GM19193 (cell line): Measurements from ENCODE around the gene TMC1.
"Not testable (repeated sequence)": the region's sequence is repeated elsewhere in the genome, so short reads cannot be mapped to it uniquely, and the experiment has no call there.

Experiments used
- POLR2A ChIP-seq: IDR thresholded peaks from 4 replicates; pipeline ENCODE4 v1.6.1; 2011; ENCODE audit not compliant: insufficient read depth, insufficient read length; ENCODE audit errors: extremely low read depth

Gene TMC1

GRCh38 chr9:72521416-72521815 lies at the start of gene TMC1:
Gene TMC1 (plus strand): TSS chr9:72521608. CDS start chr9:72648649, 127,041 bp downstream.
- not testable (repeated sequence) for TF ChIP-seq POLR2A

GRCh38 chr9:72473474-72474261 lies 47.7 kb upstream of the TMC1 start:
- TF ChIP-seq POLR2A: no peak

GRCh38 chr9:72474676-72475075 lies 46.7 kb upstream of the TMC1 start:
- TF ChIP-seq POLR2A: no peak

- TF ChIP-seq POLR2A: no peak
Measured at GRCh38 chr9:72476100-72476499, 45.3 kb upstream of the TMC1 start.

DNA sequence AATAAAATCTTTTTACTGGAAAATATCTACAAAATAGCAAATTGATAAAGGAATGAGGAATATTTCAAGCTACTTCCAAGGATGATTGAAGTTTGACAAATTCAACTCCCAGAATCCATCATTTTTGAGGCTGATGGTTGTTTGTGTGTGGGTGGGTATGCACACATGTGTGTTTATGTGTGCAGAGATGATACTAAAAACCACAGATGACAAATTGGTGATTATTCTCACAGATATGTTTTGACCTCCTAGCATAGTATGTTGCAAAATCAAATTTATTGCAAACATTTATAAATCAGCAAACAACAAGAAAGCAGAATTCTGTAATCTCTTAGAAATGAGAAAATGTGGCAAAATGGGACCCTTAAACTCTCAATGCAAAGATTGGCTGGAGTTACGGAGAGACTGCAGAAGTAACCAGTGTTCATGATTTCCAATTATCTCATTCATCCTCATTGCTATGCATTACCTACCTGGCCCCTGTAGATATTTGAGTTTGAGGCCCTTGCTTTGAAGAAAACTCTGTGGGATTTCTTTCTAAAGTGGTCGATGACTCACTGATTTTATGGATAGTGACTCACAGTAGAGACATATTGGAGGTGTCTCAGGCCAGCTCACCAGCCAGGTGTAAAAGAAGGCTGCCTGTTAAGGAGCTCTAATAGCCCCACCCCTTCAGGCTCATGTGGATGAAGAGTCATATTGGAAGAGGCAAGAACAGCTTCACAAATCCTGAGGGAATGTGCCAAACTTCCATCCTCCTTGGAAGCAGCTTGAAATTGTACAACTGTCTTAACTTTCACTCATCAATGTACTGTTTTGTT lies 44.6 kb upstream of the TMC1 start:
- TF ChIP-seq POLR2A: no peak

GRCh38 chr9:72477930-72478518 lies 43.4 kb upstream of the TMC1 start:
- TF ChIP-seq POLR2A: no peak

- TF ChIP-seq POLR2A: no peak
Measured at GRCh38 chr9:72478966-72479365, 42.4 kb upstream of the TMC1 start.

DNA sequence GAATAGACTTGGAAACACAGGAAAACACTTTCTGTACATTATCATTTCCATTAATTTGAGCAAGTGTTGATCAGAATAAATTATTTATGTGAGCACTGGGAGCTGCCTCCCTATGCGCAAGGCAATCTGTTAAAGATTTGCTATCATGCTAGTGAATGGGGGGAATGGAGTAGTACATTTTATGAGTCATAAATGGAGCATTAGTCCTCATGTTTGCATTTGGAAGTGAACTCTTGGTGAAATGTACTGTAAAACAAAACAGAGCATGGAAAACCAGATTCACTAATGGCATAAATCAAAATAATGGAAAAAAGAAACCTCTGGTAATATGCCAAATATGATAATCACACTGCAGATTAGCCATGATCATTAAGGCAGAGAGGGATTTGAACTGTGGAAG lies 40.5 kb upstream of the TMC1 start:
- TF ChIP-seq POLR2A: no peak

- TF ChIP-seq POLR2A: no peak
Measured at GRCh38 chr9:72485821-72486593, 35.4 kb upstream of the TMC1 start.

- no peak for TF ChIP-seq POLR2A
Measured at GRCh38 chr9:72486594-72486955, 34.8 kb upstream of the TMC1 start.

DNA sequence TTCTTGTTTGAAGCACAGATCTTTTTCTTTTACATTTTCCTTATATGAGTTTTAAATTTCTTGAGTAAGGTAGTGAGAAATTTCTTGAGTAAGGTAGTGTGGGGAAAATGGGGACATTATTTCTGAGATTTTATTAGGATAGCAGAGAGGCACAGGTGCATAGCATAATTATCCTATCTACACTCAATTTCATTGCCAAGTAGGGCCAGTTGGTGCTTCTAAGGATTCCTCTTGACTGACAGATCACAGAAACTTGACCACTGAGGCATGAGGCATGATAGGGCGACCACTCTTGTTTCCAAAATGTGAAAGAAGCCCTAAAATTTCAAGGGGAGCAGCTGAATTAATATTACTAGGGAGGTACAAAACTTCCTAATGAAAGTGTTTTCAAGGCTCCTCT lies 31.4 kb upstream of the TMC1 start:
- TF ChIP-seq POLR2A: no peak

DNA sequence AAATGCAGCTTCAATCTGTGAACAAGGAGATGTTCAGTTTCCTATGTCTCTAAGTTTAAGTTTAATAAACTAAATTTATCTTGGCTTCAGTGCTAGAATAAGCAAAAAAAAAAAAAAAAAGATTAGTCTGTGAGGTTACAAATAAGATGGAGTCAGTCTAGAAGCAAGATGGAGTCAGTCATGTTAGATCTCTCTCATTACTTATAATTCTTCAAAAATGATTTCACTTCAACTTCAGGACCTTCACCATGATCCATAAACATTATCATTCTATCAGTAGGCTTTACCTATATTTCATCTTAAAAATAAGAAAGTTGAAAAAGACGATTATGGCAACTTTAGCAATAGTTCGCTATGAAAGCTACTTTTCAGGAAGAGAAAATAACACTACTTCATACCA lies 30.2 kb upstream of the TMC1 start:
- TF ChIP-seq POLR2A: no peak

DNA sequence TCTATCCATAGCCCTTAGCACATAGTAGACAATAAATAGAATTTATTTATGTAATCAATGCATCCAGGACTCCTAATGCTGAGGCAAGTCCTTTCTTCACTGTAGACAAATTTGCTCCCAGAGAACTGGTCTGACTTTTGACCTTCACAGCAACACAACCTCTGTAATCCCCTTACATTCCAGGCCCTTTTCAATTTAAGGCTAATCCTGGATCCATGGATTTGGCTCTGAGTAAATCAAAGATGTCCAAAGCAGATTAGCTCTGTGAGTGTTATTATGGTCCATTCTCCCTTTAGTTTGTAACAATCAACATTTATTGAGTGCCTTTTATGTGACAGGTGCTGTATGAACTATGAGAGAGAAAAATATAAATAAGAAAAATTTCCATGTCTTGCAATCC lies 27.4 kb upstream of the TMC1 start:
- no peak for TF ChIP-seq POLR2A

DNA sequence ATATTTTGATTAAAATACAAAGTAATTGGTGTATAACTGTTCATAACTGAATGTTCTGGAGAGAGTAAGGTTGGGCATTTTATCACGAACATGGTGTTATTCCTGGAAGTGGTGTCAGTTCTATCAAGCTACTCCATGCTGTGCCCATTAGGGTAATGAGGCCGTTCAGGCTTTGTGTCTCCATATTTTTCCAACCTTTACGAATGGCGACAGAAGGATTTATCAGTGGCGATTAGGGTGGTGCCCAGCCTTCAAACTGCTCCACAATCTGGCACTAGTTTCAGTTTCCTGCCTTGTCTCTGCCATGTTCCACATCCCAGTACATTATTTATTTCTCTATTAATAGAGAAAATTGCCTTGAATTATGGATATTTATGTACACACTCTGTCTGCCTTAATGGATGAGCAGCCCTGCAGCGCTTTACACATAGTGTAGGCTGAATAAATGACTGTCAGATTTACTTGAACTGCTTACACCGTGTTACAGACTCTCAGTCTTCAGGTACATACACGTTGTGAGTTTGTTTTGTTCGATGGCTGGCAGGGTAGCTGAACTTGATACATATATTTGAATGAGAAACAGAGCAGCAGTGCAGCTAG lies 23.9 kb upstream of the TMC1 start:
- TF ChIP-seq POLR2A: no peak
